GM12864 (cell line): ENCODE results near the gene PVALEF.

Experiments used
- DNase-seq: peaks from one replicate; pipeline ENCODE4 v3.0.0-alpha.2; 2011; ENCODE audit warnings: low read depth
- H3K4me3 ChIP-seq: 2 replicates; pipeline ENCODE4 v1.5.1; 2011; ENCODE audit warnings: mild to moderate bottlenecking, low read depth, low read length, control low read depth
- CTCF ChIP-seq: IDR thresholded peaks from 2 replicates; pipeline ENCODE4 v1.5.1; 2011; ENCODE audit warnings: low read depth, mild to moderate bottlenecking, moderate library complexity, low read length, control low read depth, inconsistent platforms; ENCODE audit errors: missing control alignments

Gene PVALEF

GRCh38 chr17:81192386-81193050, 27.2 kb downstream of the PVALEF start:
- no peak overlapping the region for H3K4me3 ChIP-seq
- no peak for TF ChIP-seq CTCF
- no peak for DNase-seq

- TF ChIP-seq CTCF, result no peak
- DNase-seq, result no peak
- H3K4me3 ChIP-seq, result no peak overlapping the region
Measured at GRCh38 chr17:81193051-81193410, 27.7 kb downstream of the PVALEF start.

- H3K4me3 ChIP-seq, result no peak overlapping the region
- TF ChIP-seq CTCF, result no peak
- no peak for DNase-seq
Measured at GRCh38 chr17:81193470-81194224, 28.3 kb downstream of the PVALEF start.

GRCh38 chr17:81194225-81194760, 29.0 kb downstream of the PVALEF start:
- H3K4me3 ChIP-seq, result no peak overlapping the region
- TF ChIP-seq CTCF, result no peak
- DNase-seq, result no peak

- no peak for TF ChIP-seq CTCF
- no peak overlapping the region for H3K4me3 ChIP-seq
- DNase-seq, result no peak
Measured at GRCh38 chr17:81194941-81195901, 29.9 kb downstream of the PVALEF start.

- no peak for DNase-seq
- H3K4me3 ChIP-seq, result no peak overlapping the region
- TF ChIP-seq CTCF, result no peak
Measured at GRCh38 chr17:81195941-81196495, 30.7 kb downstream of the PVALEF start.
